Measurements from ENCODE around the gene NOS3. TPM values are rescaled to one million over a fixed set of nuclear protein-coding genes. Genes with fewer than 3 reads are reported as not detected.
A peak's percentile ranks its signal among the peaks of the same experiment; 100 is the strongest.

Gene NOS3
- total and polyA plus RNA-seq, 2 of the 13 experiments (the other 11 are each of a cell fraction or from before 2014, with no cell fraction given), result 3.7 to 7.5 TPM

DNA sequence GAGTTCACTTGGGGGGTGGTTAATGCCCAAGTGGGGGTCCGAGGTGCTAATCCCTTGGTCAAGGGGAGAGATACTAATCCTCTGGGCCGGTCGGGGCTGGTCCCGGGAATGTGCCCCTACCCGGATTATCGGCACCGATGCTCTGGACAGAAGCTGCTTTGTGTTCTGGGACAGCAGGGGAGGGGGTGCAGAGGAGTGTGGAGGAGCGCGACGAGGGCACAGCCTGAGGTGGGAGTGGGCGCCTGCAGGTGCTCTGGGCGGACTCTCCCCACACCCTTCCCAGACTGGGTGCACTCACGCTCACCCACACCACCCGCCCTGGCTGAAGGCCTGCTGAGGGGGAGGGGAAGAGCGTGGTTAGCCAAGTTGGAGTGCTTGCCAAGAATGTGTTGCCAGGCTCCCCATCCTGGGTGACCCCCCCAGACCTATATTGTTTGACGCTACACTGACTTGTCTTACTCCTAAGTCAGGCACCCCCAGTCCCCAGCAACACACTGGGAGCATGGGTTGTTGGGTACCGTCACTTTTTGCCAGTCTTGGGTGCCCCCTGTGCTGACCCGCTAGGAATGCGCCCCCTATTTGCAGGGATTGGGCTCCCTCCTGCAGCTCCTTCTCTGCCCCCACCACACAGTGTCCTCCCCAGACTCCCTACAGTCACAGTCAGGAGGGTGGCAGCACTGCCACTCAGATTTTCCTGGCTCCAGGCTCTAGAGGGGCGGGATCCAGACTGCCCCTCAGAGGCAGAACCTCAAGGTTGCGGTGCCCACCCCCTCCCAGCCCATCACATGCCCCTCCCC is 69.8 kb downstream of the NOS3 start (continued):
- TF ChIP-seq ARNTL (CRISPR knock-in tag; IDR thresholded peaks at IDR 0.05) (0 out of 2 replicates have a peak, but pooled peaks have one; percentile 30), ZNF749 (CRISPR knock-in tag; IDR thresholded peaks at IDR 0.05; ENCODE audit: borderline replicate concordance) (0 out of 2 replicates have a peak, but pooled peaks have one; percentile 19), ZNF780A (CRISPR knock-in tag; IDR thresholded peaks at IDR 0.05) (no peak), ZNF740 (CRISPR knock-in tag; IDR thresholded peaks at IDR 0.05) (peak; percentile 51; the same call in 1 of the 2 replicates), PAX8 (CRISPR knock-in tag; IDR thresholded peaks at IDR 0.05; ENCODE audit: borderline replicate concordance) (no peak), ZNF687 (CRISPR knock-in tag; IDR thresholded peaks at IDR 0.05) (peak; percentile 30), ZFX (CRISPR knock-in tag; IDR thresholded peaks at IDR 0.05; ENCODE audit: low read depth) (0 out of 2 replicates have a peak, but pooled peaks have one; percentile 25), ZNF883 (CRISPR knock-in tag; IDR thresholded peaks at IDR 0.05; ENCODE audit: not compliant biosample characterization) (peak; percentile 15), REPIN1 (CRISPR knock-in tag; IDR thresholded peaks at IDR 0.05; ENCODE audit: borderline replicate concordance, low read depth) (no peak), ZSCAN21 (CRISPR knock-in tag; IDR thresholded peaks at IDR 0.05; ENCODE audit: borderline replicate concordance) (peak; percentile 35; the same call in 1 of the 2 replicates), ZNF501 (CRISPR knock-in tag; IDR thresholded peaks at IDR 0.05) (0 out of 2 replicates have a peak, but pooled peaks have one; percentile 7), POLR2A (IDR thresholded peaks at IDR 0.05; ENCODE audit: insufficient read depth in 1 of 2, low read depth in 2 of 2, low read length in 2 of 2) (no peak)
- TF ChIP-seq, protein P1, sequence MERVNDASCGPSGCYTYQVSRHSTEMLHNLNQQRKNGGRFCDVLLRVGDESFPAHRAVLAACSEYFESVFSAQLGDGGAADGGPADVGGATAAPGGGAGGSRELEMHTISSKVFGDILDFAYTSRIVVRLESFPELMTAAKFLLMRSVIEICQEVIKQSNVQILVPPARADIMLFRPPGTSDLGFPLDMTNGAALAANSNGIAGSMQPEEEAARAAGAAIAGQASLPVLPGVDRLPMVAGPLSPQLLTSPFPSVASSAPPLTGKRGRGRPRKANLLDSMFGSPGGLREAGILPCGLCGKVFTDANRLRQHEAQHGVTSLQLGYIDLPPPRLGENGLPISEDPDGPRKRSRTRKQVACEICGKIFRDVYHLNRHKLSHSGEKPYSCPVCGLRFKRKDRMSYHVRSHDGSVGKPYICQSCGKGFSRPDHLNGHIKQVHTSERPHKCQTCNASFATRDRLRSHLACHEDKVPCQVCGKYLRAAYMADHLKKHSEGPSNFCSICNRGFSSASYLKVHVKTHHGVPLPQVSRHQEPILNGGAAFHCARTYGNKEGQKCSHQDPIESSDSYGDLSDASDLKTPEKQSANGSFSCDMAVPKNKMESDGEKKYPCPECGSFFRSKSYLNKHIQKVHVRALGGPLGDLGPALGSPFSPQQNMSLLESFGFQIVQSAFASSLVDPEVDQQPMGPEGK (CRISPR knock-in tag; IDR thresholded peaks at IDR 0.05), result peak; percentile 47; the same call in 1 of the 2 replicates
